GM19099 (cell line): Measurements from ENCODE around the gene FBXL20.

Experiments
- POLR2A ChIP-seq: IDR thresholded peaks from 3 replicates; pipeline ENCODE4 v1.6.1; 2011; ENCODE audit warnings: low read depth; ENCODE audit not compliant: insufficient read length; ENCODE audit errors: extremely low read depth

The FBXL20 gene

DNA sequence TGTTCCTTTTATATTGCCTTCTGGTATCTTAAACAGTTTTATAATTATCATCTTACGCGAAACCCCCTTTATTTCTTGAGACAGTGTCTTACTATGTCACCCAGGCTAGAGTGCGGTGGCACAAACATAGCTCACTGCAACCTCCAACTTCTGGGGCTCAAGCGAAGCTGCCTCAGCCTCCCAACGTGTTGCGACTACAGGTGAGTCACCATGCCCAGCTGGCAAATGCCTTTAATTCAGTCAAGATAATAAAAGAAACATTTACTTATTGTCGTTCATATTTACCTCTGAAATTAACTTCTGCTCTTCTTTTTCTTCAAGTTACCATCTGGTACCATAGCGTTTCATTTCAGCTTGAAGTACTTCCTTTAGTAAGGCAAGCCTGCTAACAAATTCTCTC is 43.9 kb downstream of the FBXL20 start:
- TF ChIP-seq POLR2A, result no peak

DNA sequence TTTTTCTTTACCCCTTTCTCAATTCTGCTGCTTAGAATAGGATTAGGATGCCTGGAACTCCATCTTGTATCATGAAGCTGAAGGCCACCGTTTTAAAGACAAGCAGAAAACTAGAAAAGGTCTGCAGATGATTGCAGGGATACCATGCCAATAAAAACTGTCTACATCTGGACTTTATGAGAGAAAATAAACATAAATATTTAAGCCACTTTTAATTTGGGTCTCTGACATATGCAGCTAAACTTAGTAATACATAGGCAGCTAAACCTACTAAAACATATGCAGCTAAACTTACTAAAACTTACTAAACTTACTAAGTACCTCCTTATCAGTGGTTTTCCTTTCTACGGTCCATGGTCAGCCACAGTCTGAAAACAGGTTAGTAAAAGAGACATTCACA is 48.4 kb downstream of the FBXL20 start:
- TF ChIP-seq POLR2A, result no peak

DNA sequence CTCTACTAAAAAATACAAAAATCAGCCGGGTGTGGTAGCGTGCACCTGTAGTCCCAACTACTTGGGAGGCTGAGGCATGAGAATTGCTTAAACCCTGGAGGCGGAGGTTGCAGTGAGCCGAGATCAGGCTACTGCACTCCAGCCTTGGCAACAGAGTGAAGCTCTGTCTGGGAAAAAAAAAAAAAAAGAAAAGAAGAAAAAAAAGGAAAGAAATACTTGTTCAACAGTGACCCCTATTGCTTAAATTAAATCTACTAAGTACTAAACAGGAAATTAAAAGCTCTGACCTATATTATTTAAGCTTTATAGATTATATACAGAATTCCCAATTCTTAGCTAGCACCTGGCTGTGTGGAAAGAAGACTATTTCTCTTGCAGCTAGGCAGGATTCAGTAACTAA is 48.9 kb downstream of the FBXL20 start:
- no peak for TF ChIP-seq POLR2A

DNA sequence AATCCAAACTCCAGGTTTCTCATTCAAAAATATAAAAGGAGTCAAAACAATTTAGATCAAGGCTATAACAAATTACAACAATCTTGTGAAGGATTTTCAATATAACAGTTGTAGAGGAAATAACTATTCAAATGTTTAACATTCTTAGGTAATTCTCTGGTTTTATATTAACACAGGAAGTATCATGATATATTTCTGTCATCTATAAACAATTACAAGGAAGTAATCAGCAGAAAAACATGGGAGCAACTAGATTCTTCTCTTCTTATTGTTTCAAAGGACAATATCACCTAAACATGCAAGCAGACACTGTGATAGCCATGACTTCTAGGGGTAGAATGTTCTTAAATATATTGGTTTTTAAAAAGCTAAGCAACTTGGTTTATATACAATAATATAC is 49.9 kb downstream of the FBXL20 start:
- no peak for TF ChIP-seq POLR2A

DNA sequence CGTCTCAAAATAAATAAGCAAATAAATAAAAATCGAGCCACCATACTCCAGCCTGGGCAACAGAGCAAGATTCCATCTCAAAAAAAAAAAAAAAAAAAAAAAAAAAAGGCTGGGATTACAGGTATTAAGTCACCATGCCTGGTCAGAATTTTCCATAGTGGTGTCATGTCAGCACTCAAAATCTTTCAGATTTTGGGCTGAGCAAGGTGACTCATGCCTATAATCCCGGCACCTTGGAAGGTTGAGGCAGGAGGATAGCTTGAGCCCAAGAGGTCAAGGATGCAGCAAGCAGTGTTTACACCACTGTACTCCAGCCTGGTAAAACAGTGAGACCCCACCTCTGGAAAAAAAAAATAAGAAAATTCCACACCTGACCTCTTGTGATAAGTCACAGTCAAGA is 52.2 kb downstream of the FBXL20 start:
- TF ChIP-seq POLR2A, result no peak

DNA sequence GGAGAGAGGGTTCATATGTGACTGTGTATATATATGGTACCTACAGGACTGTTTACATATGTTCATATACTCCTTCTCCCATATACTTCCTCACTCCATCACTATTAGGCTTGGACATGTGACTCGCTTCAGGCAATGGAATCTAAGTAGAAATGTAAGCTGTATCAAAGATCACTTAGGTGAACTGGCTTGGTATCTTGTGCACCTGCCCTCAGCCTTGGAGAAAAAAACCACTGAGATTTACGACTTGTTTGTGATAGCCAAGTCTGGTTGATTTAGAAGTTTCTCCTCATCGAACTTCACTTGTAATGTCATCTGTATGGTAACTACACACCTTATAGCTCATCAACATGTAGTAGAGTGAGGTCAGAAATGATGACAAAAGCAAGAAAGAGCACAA is 59.9 kb downstream of the FBXL20 start:
- TF ChIP-seq POLR2A, result no peak

DNA sequence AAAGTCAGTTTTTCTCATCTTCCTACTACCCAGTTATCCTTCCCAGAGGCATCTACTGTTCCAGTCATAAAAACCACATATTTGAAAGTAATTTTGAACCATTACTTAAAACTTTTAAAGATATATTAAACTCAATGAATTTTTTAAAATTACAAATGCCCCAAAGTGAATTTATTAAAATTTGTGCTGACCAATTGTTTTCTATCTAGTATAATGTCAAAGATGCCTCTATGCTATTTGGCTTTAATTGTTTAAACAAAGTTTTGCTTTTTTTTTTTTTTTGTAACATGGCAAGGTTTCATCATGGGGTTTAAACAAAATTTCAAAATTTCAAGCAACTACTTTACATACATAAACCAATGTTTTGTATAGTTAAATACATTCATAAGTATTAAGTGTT is 60.7 kb downstream of the FBXL20 start:
- no peak for TF ChIP-seq POLR2A

DNA sequence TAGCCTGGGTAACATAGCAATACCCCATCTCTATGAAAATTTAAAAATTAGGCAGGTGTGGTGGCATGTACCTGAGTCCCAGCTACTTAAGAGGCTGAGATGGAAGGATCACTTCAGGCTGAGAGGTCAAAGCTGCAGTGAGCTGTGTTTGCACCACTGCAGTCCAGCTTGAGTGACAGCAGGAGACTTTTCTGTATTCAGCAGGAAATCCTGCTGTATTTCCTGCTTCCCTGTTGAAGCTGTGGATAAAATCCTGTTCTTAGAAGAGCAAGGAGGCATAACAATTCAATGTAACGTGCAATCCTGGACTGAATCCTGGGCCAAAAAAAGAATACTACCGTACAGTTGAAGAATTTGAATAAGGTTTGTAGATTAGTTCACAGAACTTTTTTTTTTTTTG is 62.2 kb downstream of the FBXL20 start:
- TF ChIP-seq POLR2A, result no peak

DNA sequence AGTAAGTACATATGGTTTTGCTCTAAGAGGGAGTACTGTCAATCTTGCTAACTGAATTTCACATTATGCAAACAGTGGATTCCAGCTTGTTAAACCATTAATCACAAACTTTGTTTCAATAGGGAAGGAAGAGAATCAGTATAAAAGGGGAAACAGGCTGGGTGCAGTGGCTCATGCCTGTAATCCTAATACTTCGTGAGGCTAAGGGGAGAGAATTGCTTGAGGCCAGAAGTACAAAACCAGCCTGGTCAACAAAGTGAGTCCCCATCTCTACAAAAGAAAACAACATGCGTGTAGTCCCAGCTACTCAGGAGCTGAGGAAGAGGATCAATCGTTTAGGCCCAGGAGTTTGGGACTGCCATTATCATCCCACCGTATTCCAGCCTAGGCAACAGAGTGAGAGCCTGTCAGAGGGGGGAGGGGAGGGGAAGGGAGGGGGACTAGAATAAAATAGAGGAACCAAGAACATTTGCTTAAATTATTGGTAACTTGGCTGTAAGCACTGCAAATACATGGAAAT is 65.7 kb downstream of the FBXL20 start:
- no peak for TF ChIP-seq POLR2A

DNA sequence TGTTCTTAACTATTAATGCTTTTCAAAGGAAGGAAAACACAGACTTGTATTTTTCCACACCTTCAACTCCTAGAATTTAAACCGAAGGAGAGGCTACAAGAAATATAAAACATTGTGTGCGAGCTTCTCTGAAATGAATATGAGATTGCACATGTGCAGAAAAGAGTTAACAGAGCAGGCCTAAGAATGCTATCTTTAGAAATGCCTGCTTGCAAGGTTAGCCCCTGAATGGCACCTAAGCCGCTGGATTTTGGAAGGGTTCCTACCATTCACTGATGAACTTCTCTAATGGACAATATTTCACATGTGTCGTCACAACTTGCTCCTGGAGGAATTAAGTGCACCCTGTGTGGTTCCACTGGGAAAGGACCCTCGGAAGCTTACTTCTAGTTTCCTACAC is 69.3 kb downstream of the FBXL20 start:
- TF ChIP-seq POLR2A, result no peak

DNA sequence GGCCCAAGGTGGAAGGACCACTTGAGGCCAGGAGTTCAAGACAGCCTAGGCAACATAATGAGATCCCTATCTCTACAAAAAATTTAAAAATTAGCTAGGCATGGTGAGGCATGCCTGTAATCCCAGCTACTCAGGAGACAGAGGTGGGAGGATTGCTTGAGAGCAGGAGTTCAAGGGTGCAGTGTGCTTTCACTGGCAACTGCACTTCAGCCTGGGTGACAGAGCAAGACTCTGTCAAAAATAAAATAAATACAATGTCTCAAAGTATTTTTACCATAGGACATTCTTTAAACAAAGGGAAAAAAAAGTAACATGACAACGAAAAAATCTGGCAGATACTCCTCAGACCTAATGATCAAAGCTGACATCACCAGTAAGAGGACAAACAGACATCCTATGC is 72.6 kb downstream of the FBXL20 start:
- TF ChIP-seq POLR2A, result no peak

DNA sequence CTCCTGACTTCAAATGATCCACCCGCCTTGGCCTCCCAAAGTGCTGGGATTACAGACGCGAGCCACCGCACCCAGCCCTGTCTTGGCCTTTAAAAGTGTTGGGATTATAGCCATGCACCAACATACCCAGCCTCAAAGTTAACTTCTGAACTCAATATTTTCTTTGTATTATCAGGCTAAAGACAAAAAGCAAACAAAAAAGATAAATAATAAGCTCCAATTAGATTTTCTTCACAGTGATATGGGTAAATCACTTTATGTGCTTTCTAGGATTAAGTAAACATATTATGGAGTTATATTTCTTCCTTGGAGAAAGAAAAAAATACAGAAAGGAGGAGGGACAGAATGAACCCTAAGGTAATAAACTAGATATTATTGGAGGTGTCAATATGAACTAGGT is 74.3 kb downstream of the FBXL20 start:
- TF ChIP-seq POLR2A, result no peak

DNA sequence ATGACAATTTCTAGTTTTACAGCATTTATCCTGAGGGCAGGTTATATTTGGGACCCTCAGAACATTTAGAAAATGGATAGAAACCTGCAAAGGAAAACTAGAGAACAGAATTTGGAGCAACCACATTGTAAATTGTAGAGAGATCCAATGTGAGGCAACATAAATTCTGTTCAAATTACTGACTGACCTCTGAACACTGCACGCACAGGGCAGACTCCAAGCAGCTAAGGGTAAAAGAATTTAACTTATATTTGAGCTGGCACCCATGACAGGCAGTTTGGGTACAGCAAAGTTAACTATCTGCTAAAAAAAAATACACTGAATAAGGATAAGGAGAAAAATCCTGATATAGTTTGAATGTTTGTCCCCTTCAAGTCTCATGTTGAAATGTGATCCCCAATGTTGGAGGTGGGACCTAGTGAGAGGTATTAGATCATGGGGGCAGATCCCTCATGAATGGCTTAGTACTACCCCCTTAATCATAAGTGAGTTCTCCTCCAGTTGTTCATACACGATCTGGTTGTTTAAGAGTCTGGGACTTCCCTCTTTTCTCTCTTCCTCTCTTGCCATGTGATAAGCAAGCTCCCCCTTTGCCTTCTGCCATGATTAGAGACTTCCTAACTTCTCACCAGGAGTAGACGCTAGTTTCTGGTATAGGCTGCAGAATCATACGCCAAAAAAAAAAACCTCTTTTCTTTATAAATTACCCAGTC is 75.7 kb downstream of the FBXL20 start:
- TF ChIP-seq POLR2A, result no peak

DNA sequence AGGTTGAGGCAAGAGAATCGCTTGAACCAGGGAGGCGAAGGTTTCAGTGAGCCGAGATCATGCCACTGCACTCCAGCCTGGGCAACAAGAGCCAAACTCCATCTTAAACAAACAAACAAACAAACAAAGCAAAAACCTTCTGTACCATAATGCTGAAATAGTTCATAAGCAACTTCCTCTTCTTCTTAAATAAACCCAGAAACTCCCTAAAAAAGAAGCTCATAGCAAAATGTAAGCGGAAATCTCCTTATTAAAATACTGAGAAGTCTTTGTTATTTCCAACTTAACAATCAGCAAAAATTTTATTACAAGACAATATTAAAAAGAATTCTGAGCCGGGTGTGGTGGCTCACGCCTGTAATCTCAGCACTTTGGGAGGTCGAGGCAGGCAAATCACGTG is 82.8 kb downstream of the FBXL20 start:
- TF ChIP-seq POLR2A, result no peak

DNA sequence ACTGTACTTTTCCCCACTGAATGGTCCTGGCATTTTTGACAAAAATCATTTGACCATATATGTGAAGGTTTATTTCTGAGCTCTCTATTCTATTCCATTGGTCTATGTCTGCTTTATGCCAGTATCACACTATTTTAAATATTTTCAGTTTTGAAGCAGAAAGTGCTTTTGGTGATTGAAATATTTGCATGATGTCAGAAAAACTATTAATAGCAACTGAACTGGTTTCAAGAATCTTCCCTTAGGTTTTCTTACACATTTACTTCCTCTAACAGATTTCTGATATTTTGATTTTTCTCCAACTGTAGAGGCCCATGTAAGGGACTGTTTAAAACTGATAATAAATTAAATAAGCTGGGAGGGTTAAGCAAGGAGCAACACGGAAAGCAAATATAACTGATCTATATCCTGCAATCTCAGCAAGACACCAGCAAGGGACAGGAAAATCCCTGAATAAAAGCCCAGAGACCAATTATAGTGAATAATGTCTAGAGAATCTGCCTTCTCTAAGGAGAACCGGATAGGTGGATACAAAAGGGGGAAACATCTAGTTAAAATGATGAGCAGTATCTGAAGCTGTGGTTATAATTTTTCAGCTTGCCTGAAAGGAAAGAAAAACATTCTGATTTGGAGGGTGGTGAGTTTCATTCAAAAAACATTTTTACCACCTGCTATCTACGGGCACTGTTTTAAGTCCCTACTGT is 94.8 kb downstream of the FBXL20 start:
- TF ChIP-seq POLR2A, result no peak

DNA sequence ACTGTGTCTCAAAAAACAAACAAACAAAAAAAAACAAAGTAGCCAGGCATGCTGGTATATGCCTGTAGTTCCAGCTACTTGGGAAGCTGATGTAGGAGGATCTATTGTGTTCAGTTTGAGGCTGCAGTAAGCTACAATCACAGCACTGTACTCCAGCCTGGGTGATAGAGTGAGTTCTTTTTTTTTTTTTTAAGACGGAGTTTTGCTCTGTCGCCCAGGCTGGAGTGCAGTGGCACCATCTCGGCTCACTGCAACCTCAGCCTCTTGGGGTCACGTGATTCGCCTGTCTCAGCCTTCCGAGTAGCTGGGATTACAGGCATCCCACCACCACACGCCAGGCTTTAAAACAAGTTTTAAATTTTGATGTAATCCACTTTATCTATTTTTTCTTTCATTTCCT is 95.4 kb downstream of the FBXL20 start:
- no peak for TF ChIP-seq POLR2A
